Tibial artery (tissue), 4 donors: Measurements from ENCODE around the gene PRR15.
A peak's percentile ranks its signal among the peaks of the same experiment; 100 is the strongest.

Experiments
- DNase-seq, 2 donors: peaks; one replicate each; pipeline ENCODE4 v3.0.0-alpha.2; 2019
- H3K27ac ChIP-seq, 2 donors: fragments of 200-600 bp; sonication (generic) in 1 of 2; 1 replicate in 1 of 2; 2 replicates in 1 of 2; pipeline ENCODE4 v1.5.1; 2018 to 2019; ENCODE audit warnings: mild to moderate bottlenecking in 1 of 2
- H3K27me3 ChIP-seq, 2 donors: fragments of 200-600 bp; sonication (generic) in 1 of 2; one replicate each; pipeline versions ENCODE4 v1.5.1 to v1.6.0; 2016 to 2019
- H3K36me3 ChIP-seq, 3 donors: fragments of 200-600 bp; sonication (generic) in 2 of 3; one replicate each; pipeline ENCODE4 v1.5.1; 2016 to 2019; ENCODE audit warnings: mild to moderate bottlenecking in 2 of 3
- H3K4me1 ChIP-seq, 4 donors: fragments of 200-600 bp; sonication (generic) in 2 of 4; 1 replicate in 3 of 4; 2 replicates in 1 of 4; pipeline ENCODE4 v1.5.1; 2016 to 2019
- H3K4me3 ChIP-seq, 2 donors: fragments of 200-600 bp; sonication (generic) in 1 of 2; 1 replicate in 1 of 2; 2 replicates in 1 of 2; pipeline ENCODE4 v1.5.1; 2018 to 2019; ENCODE audit warnings: mild to moderate bottlenecking in 2 of 2
- H3K9me3 ChIP-seq, 3 donors: fragments of 200-600 bp; sonication (generic) in 1 of 3; one replicate each; pipeline ENCODE4 v1.5.1; 2016 to 2019
- intact Hi-C: fragments of 100-400 bp; cut with DNase I; formaldehyde crosslinking; loops from one replicate; pipeline ENCODE4 v1.15.0; 2023; ENCODE audit warnings: low total_unique reads
- TF ChIP-seq, protein P1 (sequence below), 2 experiments: fragments of 200-600 bp in 1 of 2; fragments of 450-650 bp in 1 of 2; IDR thresholded peaks; one replicate each; pipeline ENCODE4 v1.5.1; 2017 to 2019; ENCODE audit warnings: antibody characterized with exemption in 2 of 2, mild to moderate bottlenecking in 1 of 2, moderate library complexity in 1 of 2

PRR15 gene

DNA sequence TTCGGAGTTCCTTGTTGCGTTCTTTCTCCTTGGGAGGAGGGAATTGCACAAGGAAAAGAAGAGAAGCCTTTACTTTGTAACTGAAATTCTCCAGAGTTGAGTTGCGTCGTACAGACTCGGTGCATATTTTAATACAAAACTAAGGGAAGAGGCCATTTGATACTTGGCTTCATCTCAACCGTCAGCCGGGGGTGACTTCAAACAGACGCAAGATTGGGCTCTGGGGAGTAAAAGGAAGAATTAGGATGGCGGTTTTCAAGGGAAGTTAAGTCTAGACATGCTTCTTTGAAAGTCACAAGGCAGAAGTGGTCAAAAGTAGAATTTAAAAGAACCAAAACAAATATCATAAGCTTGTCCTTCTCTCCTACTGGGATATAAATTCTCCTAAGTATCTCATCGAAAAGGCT, 1.6 kb downstream of the PRR15 start:
- Histone ChIP-seq H3K9me3 (no peaks in the 10 kb centered on the region), H3K4me1 (peaks cover 0 to 41% (median 33%) of the 10 kb centered on the region in 4 donors), H3K27ac (peak overlapping the region; percentile 5 to 51), H3K27me3 (peaks cover 0 to 47% of the 10 kb centered on the region in 2 donors), H3K4me3 (peak overlapping the region; percentile 50 to 57), H3K36me3 (no peaks in the 10 kb centered on the region)
- TF ChIP-seq, protein P1, sequence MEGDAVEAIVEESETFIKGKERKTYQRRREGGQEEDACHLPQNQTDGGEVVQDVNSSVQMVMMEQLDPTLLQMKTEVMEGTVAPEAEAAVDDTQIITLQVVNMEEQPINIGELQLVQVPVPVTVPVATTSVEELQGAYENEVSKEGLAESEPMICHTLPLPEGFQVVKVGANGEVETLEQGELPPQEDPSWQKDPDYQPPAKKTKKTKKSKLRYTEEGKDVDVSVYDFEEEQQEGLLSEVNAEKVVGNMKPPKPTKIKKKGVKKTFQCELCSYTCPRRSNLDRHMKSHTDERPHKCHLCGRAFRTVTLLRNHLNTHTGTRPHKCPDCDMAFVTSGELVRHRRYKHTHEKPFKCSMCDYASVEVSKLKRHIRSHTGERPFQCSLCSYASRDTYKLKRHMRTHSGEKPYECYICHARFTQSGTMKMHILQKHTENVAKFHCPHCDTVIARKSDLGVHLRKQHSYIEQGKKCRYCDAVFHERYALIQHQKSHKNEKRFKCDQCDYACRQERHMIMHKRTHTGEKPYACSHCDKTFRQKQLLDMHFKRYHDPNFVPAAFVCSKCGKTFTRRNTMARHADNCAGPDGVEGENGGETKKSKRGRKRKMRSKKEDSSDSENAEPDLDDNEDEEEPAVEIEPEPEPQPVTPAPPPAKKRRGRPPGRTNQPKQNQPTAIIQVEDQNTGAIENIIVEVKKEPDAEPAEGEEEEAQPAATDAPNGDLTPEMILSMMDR (IDR thresholded peaks at IDR 0.05): no peak
- DNase-seq: no peak
- intact Hi-C loops: no loop called here

DNA sequence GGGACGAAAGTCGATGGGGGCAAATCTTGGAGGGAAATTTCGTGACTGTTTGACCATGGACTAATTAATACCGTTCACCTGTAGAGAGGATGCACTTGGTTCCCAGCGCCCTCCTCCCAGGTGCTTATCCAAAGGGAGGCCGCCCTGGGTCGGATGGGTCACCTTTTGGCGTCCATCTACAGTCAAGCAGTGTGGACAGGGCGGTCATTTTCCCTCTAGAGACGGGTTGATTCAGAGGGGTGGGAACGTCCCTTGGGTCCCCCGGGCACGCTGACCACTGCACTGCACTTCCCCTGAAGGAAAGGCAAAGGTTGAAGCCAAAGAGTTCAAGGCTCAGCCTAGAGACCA, 2.0 kb downstream of the PRR15 start:
- no peak for DNase-seq
- TF ChIP-seq, protein P1 (IDR thresholded peaks at IDR 0.05): no peak
- Histone ChIP-seq H3K27ac (peak overlapping the region in 1 of 2 donors; percentile 5), H3K27me3 (peaks cover 0 to 47% of the 10 kb centered on the region in 2 donors), H3K9me3 (no peaks in the 10 kb centered on the region), H3K4me1 (peaks cover 0 to 41% (median 33%) of the 10 kb centered on the region in 4 donors), H3K36me3 (no peaks in the 10 kb centered on the region), H3K4me3 (peak overlapping the region; percentile 50 to 57)
- intact Hi-C loops: no loop called here

- peak overlapping the region; percentile 50 to 57 for H3K4me3 ChIP-seq
- peaks cover 0 to 41% (median 33%) of the 10 kb centered on the region in 4 donors for H3K4me1 ChIP-seq
- H3K36me3 ChIP-seq: no peaks in the 10 kb centered on the region
- peak in 1 of 2 donors; percentile 20 for DNase-seq
- H3K27me3 ChIP-seq: peaks cover 0 to 46% of the 10 kb centered on the region in 2 donors
- TF ChIP-seq, protein P1 (IDR thresholded peaks at IDR 0.05): no peak
- H3K27ac ChIP-seq: no peak overlapping the region
- intact Hi-C loops: no loop called here
- H3K9me3 ChIP-seq: no peaks in the 10 kb centered on the region
Observed at GRCh38 chr7:29565982-29566746, 2.5 kb downstream of the PRR15 start.

GRCh38 chr7:29567174-29567573, 3.5 kb downstream of the PRR15 start:
- peaks cover 0 to 41% (median 33%) of the 10 kb centered on the region in 4 donors for H3K4me1 ChIP-seq
- H3K36me3 ChIP-seq: no peaks in the 10 kb centered on the region
- H3K9me3 ChIP-seq: no peaks in the 10 kb centered on the region
- H3K27ac ChIP-seq: no peak overlapping the region
- intact Hi-C loops: no loop called here
- DNase-seq: no peak
- H3K27me3 ChIP-seq: peaks cover 0 to 43% of the 10 kb centered on the region in 2 donors
- TF ChIP-seq, protein P1 (IDR thresholded peaks at IDR 0.05): no peak
- no peak overlapping the region for H3K4me3 ChIP-seq

DNA sequence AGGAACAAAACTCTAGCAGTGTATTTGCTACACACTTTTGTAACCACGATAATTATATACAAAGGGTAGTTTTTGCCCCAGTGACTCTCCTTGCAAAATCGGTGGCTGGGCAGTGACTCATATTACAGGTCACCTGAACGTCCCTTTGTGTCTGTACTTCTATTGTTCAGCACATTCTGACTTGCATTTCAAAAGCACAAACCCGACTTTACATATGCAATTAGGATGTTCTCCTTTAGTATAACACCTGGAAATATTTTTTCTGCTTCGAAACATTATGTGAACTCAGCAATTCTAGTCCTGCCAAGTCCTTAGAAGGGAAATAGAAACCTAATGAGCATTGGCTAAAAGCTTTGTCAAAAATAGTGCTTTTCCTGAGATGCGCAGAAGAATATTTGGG, 6.0 kb downstream of the PRR15 start:
- Histone ChIP-seq H3K27me3 (peaks cover 0 to 19% of the 10 kb centered on the region in 2 donors), H3K4me3 (no peak overlapping the region), H3K36me3 (no peaks in the 10 kb centered on the region), H3K27ac (no peak overlapping the region), H3K4me1 (peaks cover 0 to 20% (median 16%) of the 10 kb centered on the region in 4 donors), H3K9me3 (no peaks in the 10 kb centered on the region)
- intact Hi-C loops: no loop called here
- DNase-seq: no peak
- TF ChIP-seq, protein P1 (IDR thresholded peaks at IDR 0.05): no peak
